Measurements from ENCODE around the gene SOCS2. TPM values are rescaled to one million over a fixed set of nuclear protein-coding genes. Genes with fewer than 3 reads are reported as not detected.
"Not testable (repeated sequence)": the region's sequence is repeated elsewhere in the genome, so short reads cannot be mapped to it uniquely, and the experiment has no call there.

SOCS2 gene
- total RNA-seq, 1 donor = 37.6 TPM

GRCh38 chr12:93614917-93615596 lies 42.6 kb downstream of the SOCS2 start:
- TF ChIP-seq, protein P1, sequence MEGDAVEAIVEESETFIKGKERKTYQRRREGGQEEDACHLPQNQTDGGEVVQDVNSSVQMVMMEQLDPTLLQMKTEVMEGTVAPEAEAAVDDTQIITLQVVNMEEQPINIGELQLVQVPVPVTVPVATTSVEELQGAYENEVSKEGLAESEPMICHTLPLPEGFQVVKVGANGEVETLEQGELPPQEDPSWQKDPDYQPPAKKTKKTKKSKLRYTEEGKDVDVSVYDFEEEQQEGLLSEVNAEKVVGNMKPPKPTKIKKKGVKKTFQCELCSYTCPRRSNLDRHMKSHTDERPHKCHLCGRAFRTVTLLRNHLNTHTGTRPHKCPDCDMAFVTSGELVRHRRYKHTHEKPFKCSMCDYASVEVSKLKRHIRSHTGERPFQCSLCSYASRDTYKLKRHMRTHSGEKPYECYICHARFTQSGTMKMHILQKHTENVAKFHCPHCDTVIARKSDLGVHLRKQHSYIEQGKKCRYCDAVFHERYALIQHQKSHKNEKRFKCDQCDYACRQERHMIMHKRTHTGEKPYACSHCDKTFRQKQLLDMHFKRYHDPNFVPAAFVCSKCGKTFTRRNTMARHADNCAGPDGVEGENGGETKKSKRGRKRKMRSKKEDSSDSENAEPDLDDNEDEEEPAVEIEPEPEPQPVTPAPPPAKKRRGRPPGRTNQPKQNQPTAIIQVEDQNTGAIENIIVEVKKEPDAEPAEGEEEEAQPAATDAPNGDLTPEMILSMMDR (IDR thresholded peaks at IDR 0.05; ENCODE audit: insufficient read depth, low read depth, low read length) = no peak
- H3K4me3 ChIP-seq (ENCODE audit: low read depth, low read length) = no peak overlapping the region
- DNase-seq (ENCODE audit: low read depth) = no peak

DNA sequence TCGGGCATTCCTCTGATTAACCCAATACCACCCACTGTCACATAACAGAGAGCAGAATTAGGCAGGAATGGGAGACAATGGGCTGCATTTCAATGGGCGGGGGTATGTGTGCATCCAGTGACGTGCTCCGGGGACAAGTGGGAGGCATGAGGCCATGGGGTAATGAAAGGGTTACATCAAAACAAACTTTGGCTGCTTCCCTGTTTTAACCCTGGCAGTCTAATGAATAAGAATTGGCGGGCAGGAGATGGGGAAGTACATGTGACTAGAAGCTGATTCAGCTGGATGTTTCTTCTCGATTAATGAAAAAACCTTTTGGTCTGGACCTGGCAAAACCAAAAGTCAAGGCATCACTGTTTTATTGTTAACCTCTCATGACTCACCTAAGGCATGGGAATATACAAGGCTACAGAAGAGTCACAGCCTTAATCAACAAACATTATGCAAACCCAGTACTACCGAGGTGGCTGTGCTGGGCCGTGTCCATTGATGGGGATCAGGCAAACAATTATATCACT lies 44.2 kb downstream of the SOCS2 start:
- TF ChIP-seq, protein P1 (IDR thresholded peaks at IDR 0.05; ENCODE audit: insufficient read depth, low read depth, low read length) = no peak
- peak; percentile 37 for DNase-seq (ENCODE audit: low read depth)
- H3K4me3 ChIP-seq (ENCODE audit: low read depth, low read length) = no peak overlapping the region

DNA sequence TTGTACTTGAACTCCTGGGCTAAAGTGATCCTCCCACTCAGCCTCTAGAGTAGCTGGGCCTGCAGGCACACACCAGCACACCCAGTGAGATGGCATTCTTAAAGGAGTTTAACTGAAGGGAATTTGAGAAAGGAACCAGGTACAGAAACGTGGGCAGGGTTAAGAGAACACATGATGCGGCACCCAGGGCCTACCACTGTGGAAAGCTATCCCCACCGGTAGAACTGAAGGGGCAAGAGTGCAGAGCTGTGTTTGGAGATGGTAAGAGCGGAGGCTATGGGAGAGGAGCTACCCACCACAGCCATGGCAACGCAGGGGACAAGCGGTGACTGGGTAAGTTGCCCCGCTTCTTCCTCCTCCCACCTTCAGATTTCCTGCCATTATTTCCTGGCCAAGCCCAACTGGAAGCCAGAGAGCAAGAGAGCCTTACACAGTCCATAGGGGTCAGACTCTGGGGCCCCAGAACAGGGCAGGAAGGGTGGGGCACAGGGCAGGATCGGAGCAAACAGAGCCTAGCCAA lies 46.5 kb downstream of the SOCS2 start:
- no peak for DNase-seq (ENCODE audit: low read depth)
- H3K4me3 ChIP-seq (ENCODE audit: low read depth, low read length) = no peak overlapping the region
- TF ChIP-seq, protein P1 (IDR thresholded peaks at IDR 0.05; ENCODE audit: insufficient read depth, low read depth, low read length) = no peak

DNA sequence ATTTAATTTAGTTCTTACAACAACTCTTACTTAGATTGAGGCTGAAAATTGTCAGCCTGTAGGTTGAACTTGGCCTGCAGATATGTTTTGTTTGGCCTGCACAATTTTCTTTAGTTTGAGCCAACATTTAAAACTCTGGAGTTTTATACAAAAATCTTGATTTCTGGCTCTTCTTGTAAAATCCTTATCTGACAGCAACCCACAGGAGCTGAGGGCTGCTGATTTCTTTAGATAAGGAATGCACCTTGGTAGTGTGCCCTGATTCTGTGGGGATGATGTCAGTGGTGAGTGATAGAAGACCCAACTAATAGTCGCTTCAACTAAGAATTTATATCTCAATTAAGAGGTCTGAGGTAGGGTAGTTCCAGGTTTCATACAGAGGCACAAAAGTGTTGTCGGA lies 49.5 kb downstream of the SOCS2 start:
- no peak for DNase-seq (ENCODE audit: low read depth)
- TF ChIP-seq, protein P1 (IDR thresholded peaks at IDR 0.05; ENCODE audit: insufficient read depth, low read depth, low read length) = no peak
- no peak overlapping the region for H3K4me3 ChIP-seq (ENCODE audit: low read depth, low read length)

- H3K4me3 ChIP-seq (ENCODE audit: low read depth, low read length) = no peak overlapping the region
- DNase-seq (ENCODE audit: low read depth) = peak; percentile 21
Measured at GRCh38 chr12:93622485-93622884, 50.0 kb downstream of the SOCS2 start.

DNA sequence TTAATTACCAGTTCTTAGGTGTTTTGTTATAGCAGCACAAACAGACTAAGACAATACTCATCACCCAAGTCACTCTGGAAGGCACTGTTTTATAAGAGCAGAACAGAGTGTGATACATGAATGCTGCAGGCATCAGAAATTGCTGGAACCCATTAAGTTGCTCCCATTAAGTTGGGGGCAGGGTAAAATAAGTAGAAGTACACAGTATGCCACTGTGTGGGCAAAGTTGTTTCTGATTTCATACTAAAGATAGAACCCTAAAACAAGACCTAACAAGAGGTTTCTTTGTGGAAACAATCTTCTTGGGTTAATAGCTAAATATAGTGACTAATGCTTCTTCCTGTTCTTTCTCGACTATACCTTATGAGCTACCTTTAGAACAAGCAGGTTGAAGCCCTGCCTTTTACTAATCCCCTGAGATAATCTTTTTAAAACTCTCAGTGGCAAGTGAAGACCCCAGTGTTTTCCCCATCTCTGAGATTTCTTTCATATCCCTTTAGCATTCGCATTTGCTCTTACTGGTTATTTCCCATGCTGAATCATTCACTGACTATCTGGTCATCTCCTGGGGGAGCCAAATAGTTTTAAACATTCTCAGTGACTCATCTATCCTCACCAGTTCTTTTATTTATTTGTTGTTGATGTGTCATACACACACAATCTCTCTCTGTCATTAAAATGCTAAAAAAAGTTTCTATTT lies 52.3 kb downstream of the SOCS2 start:
- H3K4me3 ChIP-seq (ENCODE audit: low read depth, low read length) = no peak overlapping the region
- TF ChIP-seq, protein P1 (IDR thresholded peaks at IDR 0.05; ENCODE audit: insufficient read depth, low read depth, low read length) = no peak
- peak; percentile 96 for DNase-seq (ENCODE audit: low read depth)

More at GRCh38 chr12:93622485-93622884, 50.0 kb downstream of the SOCS2 start:
- TF ChIP-seq, protein P1 (IDR thresholded peaks at IDR 0.05; ENCODE audit: insufficient read depth, low read depth, low read length) = no peak

DNA sequence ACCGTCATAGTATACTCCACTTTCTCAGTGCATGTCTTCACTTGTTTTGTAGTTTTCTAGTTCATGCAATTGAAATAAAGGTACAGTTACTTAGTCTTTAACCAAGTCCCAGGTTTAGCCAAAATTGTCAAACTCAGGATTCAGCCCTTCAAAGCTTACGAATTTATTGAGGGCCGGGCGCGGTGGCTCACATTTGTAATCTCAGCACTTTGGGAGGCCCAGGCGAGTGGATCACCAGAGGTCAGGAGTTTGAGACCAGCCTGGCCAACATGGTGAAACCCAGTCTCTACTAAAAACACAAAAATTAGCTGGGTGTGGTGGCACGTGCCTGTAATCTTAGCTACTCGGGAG lies 52.8 kb downstream of the SOCS2 start:
- DNase-seq (ENCODE audit: low read depth); H3K4me3 ChIP-seq (ENCODE audit: low read depth, low read length): not testable (repeated sequence)
